Measurements from ENCODE around the gene MPC2.

GRCh38 chr1:167950569-167950968, 13.7 kb upstream of the MPC2 start:
- no peak for TF ChIP-seq CTCF (IDR thresholded peaks at IDR 0.05)
- TF ChIP-seq POLR2A (IDR thresholded peaks at IDR 0.05), result no peak
